H9 (cell line): ENCODE results near the gene SLCO4A1. TPM values are rescaled to one million over a fixed set of nuclear protein-coding genes. Genes with fewer than 3 reads are reported as not detected.

ENCODE experiments used
- DNase-seq: peaks from one replicate; pipeline ENCODE4 v3.0.0-alpha.2; 2017
- H2AFZ ChIP-seq: one replicate; pipeline ENCODE4 v1.6.1; 2013; ENCODE audit warnings: mild to moderate bottlenecking, low read length, control low read depth, moderate library complexity
- H2AK5ac ChIP-seq: 2 replicates; pipeline ENCODE4 v1.6.1; 2013; ENCODE audit warnings: low read length, control low read depth, mixed read lengths; ENCODE audit not compliant: insufficient read length
- H2BK120ac ChIP-seq: one replicate; pipeline ENCODE4 v1.6.1; 2013; ENCODE audit warnings: low read depth, mild to moderate bottlenecking, low read length, control low read depth, inconsistent platforms; ENCODE audit not compliant: poor library complexity, severe bottlenecking
- H2BK12ac ChIP-seq: 2 replicates; pipeline ENCODE4 v1.6.1; 2013; ENCODE audit warnings: low read length, control low read depth, mixed read lengths, low read depth; ENCODE audit not compliant: insufficient read length
- H2BK15ac ChIP-seq: 2 replicates; pipeline ENCODE4 v1.6.1; 2013; ENCODE audit warnings: low read depth, low read length, control low read depth
- H2BK20ac ChIP-seq: one replicate; pipeline ENCODE4 v1.6.1; 2013; ENCODE audit warnings: low read depth, mild to moderate bottlenecking, low read length, control low read depth, inconsistent platforms; ENCODE audit not compliant: poor library complexity, severe bottlenecking
- H2BK5ac ChIP-seq: 2 replicates; pipeline ENCODE4 v1.6.1; 2013; ENCODE audit warnings: low read length, control low read depth, mixed read lengths; ENCODE audit not compliant: insufficient read length
- H3K14ac ChIP-seq: 2 replicates; pipeline ENCODE4 v1.6.1; 2013; ENCODE audit warnings: low read length, control low read depth; ENCODE audit not compliant: insufficient read depth
- H3K18ac ChIP-seq: 2 replicates; pipeline ENCODE4 v1.6.1; 2013; ENCODE audit warnings: low read depth, mild to moderate bottlenecking, mixed read lengths, low read length, control low read depth; ENCODE audit not compliant: insufficient read length
- H3K23ac ChIP-seq: 2 replicates; pipeline ENCODE4 v1.6.1; 2013; ENCODE audit warnings: low read length, control low read depth, mixed read lengths, low read depth; ENCODE audit not compliant: insufficient read length
- H3K23me2 ChIP-seq: 2 replicates; pipeline ENCODE4 v1.6.1; 2013; ENCODE audit warnings: low read depth, mild to moderate bottlenecking, mixed read lengths, low read length, control low read depth; ENCODE audit not compliant: insufficient read length, poor library complexity, severe bottlenecking
- H3K27ac ChIP-seq: 2 replicates; pipeline ENCODE4 v1.5.1; 2013; ENCODE audit warnings: low read length, control low read depth, mixed read lengths, low read depth; ENCODE audit not compliant: insufficient read length
- H3K27me3 ChIP-seq: 2 replicates; pipeline ENCODE4 v1.6.1; 2013; ENCODE audit warnings: low read length, control low read depth, inconsistent platforms; ENCODE audit not compliant: insufficient read depth
- H3K4ac ChIP-seq: 2 replicates; pipeline ENCODE4 v1.6.1; 2013; ENCODE audit warnings: low read depth, mild to moderate bottlenecking, control low read depth, inconsistent platforms, low read length, moderate library complexity
- H3K4me1 ChIP-seq: 2 replicates; pipeline ENCODE4 v1.6.1; 2013; ENCODE audit warnings: low read length, control low read depth, inconsistent platforms; ENCODE audit not compliant: insufficient read depth
- H3K4me2 ChIP-seq: 2 replicates; pipeline ENCODE4 v1.6.1; 2013; ENCODE audit warnings: low read length, control low read depth, mixed read lengths; ENCODE audit not compliant: insufficient read length, insufficient read depth
- H3K56ac ChIP-seq: 2 replicates; pipeline ENCODE4 v1.6.1; 2013; ENCODE audit warnings: low read depth, mild to moderate bottlenecking, mixed read lengths, low read length, control low read depth; ENCODE audit not compliant: insufficient read length
- H3K79me1 ChIP-seq: 2 replicates; pipeline ENCODE4 v1.6.1; 2013; ENCODE audit warnings: low read depth, mild to moderate bottlenecking, moderate library complexity, low read length, control low read depth, inconsistent platforms; ENCODE audit not compliant: insufficient read depth, poor library complexity, severe bottlenecking
- H3K79me2 ChIP-seq: 2 replicates; pipeline ENCODE4 v1.6.1; 2013; ENCODE audit warnings: low read length, control low read depth, inconsistent platforms; ENCODE audit not compliant: insufficient read depth
- H3K9ac ChIP-seq: 2 replicates; pipeline ENCODE4 v1.6.1; 2013; ENCODE audit warnings: low read length, control low read depth, mixed read lengths; ENCODE audit not compliant: insufficient read length; ENCODE audit errors: extremely low read depth
- H3K9me3 ChIP-seq: one replicate; pipeline ENCODE4 v1.6.1; 2013; ENCODE audit warnings: low read depth, low read length, inconsistent platforms; ENCODE audit not compliant: control insufficient read depth
- H3T11ph ChIP-seq: one replicate; pipeline ENCODE4 v1.6.1; 2013; ENCODE audit warnings: mild to moderate bottlenecking, low read length, control low read depth, inconsistent platforms
- H4K20me1 ChIP-seq: one replicate; pipeline ENCODE4 v1.6.1; 2013; ENCODE audit not compliant: control insufficient read depth, insufficient read length, insufficient read depth
- H4K5ac ChIP-seq: 2 replicates; pipeline ENCODE4 v1.6.1; 2013; ENCODE audit warnings: low read depth, mild to moderate bottlenecking, mixed read lengths, low read length, control low read depth; ENCODE audit not compliant: insufficient read length
- H4K8ac ChIP-seq: replicated peaks from 2 replicates; pipeline ENCODE4 v1.6.1; 2013; ENCODE audit warnings: low read length, control low read depth, mixed read lengths, low read depth; ENCODE audit not compliant: insufficient read length
- H4K91ac ChIP-seq: 2 replicates; pipeline ENCODE4 v1.6.1; 2013; ENCODE audit warnings: low read depth, mild to moderate bottlenecking, moderate library complexity, mixed read lengths, low read length, control low read depth; ENCODE audit not compliant: insufficient read length
- H3K27ac Mint-ChIP-seq, 3 experiments: 2 replicates in 2 of 3; 3 replicates in 1 of 3; pipeline ENCODE4 v1.8.0; 2020 to 2021; ENCODE audit warnings: mixed read lengths in 3 of 3, mild to moderate bottlenecking in 1 of 3, moderate library complexity in 1 of 3
- H3K27me3 Mint-ChIP-seq: 2 replicates; pipeline ENCODE4 v1.8.0; 2021; ENCODE audit warnings: low read depth, mild to moderate bottlenecking, moderate library complexity, mixed read lengths
- H3K36me3 Mint-ChIP-seq, 3 experiments: 2 replicates in 2 of 3; 3 replicates in 1 of 3; pipeline ENCODE4 v1.8.0; 2020 to 2021; ENCODE audit warnings: low read depth in 3 of 3, mixed read lengths in 3 of 3; ENCODE audit not compliant: insufficient read depth in 1 of 3
- H3K4me1 Mint-ChIP-seq, 2 experiments: 2 replicates each; pipeline ENCODE4 v1.8.0; 2020; ENCODE audit warnings: mixed read lengths in 2 of 2
- H3K4me3 Mint-ChIP-seq, 2 experiments: 2 replicates in 1 of 2; 3 replicates in 1 of 2; pipeline ENCODE4 v1.8.0; 2020 to 2021; ENCODE audit warnings: mild to moderate bottlenecking in 2 of 2, mixed read lengths in 2 of 2, moderate library complexity in 1 of 2
- H3K9me3 Mint-ChIP-seq, 2 experiments: 2 replicates in 1 of 2; 3 replicates in 1 of 2; pipeline ENCODE4 v1.8.0; 2020; ENCODE audit warnings: mild to moderate bottlenecking in 2 of 2, mixed read lengths in 2 of 2, moderate library complexity in 1 of 2
- WGBS: extraction: QIAGEN DNeasy Blood & Tissue Kit; methylation state at CpG from one replicate; pipeline ENCODE4 v1.1.7; 2013; ENCODE audit warnings: missing lambda C conversion rate, low lambda C conversion rate, mixed read lengths; ENCODE audit not compliant: insufficient read length; ENCODE audit errors: extremely low coverage; 5-methylcytosine and 5-hydroxymethylcytosine counted together
- total RNA-seq: library from RNA; stranded (reverse); gene quantifications from 2 replicates; pipeline ENCODE4 v1.2.1, GENCODE V29; 2021
- TF ChIP-seq, protein P1 (sequence below): fragments of 200-600 bp; sonication (generic); conservative IDR thresholded peaks from 3 replicates; pipeline ENCODE4 v1.8.0; 2021; ENCODE audit warnings: antibody characterized with exemption, mild to moderate bottlenecking

The SLCO4A1 gene
- total RNA-seq, 1 experiment from 2014 or later, result 9.4 TPM

DNA sequence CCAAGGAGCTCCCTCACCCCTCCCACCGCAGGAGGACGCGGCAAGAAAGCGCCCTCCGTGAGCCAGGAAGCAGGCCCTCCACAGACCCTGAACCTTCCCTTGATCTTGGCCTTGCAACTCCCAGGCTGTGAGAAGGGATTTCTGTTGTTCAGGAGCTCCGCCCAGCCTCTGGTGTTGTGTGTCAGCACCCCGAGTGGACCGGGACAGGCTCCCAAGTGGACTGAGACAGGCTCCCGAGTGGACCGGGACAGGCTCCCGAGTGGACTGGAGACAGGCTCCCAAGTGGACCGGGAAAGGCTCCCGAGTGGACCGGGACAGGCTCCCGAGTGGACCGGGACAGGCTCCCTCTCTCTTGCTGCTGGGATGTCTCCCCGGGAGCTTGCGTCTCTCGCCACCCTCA lies 57.0 kb downstream of the SLCO4A1 start:
- Histone ChIP-seq H3K4me2 (no peak overlapping the region), H4K8ac (no peak overlapping the region), H3K27ac (no peak overlapping the region), H3K4ac (no peak overlapping the region), H3K79me2 (no peaks in the 10 kb centered on the region), H3T11ph (no peak overlapping the region), H2AK5ac (no peak overlapping the region), H3K23me2 (no peaks in the 10 kb centered on the region), H4K20me1 (no peaks in the 10 kb centered on the region), H3K9ac (no peak overlapping the region), H2BK5ac (no peak overlapping the region), H2BK120ac (no peak overlapping the region), H2BK12ac (no peak overlapping the region), H2BK15ac (no peak overlapping the region), H3K23ac (no peak overlapping the region), H4K5ac (no peak overlapping the region), H3K9me3 (no peaks in the 10 kb centered on the region), H3K79me1 (no peaks in the 10 kb centered on the region), H3K4me1 (no peaks in the 10 kb centered on the region), H3K27me3 (no peaks in the 10 kb centered on the region; the same call in 1 of the 2 replicates), H3K56ac (no peak overlapping the region), H4K91ac (no peak overlapping the region), H2AFZ (no peak overlapping the region), H2BK20ac (no peak overlapping the region), H3K14ac (0 out of 2 replicates have a peak overlapping the region, but pooled peaks have one; percentile 23), H3K18ac (no peak overlapping the region)
- WGBS, result no CpG with 5 or more reads among the region's 19 CpGs
- TF ChIP-seq, protein P1, sequence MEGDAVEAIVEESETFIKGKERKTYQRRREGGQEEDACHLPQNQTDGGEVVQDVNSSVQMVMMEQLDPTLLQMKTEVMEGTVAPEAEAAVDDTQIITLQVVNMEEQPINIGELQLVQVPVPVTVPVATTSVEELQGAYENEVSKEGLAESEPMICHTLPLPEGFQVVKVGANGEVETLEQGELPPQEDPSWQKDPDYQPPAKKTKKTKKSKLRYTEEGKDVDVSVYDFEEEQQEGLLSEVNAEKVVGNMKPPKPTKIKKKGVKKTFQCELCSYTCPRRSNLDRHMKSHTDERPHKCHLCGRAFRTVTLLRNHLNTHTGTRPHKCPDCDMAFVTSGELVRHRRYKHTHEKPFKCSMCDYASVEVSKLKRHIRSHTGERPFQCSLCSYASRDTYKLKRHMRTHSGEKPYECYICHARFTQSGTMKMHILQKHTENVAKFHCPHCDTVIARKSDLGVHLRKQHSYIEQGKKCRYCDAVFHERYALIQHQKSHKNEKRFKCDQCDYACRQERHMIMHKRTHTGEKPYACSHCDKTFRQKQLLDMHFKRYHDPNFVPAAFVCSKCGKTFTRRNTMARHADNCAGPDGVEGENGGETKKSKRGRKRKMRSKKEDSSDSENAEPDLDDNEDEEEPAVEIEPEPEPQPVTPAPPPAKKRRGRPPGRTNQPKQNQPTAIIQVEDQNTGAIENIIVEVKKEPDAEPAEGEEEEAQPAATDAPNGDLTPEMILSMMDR, result no peak
- H3K9me3 Mint-ChIP-seq, result no peaks in the 10 kb centered on the region; a peak in 1 of 5 replicates
- no peak overlapping the region for H3K27ac Mint-ChIP-seq
- peaks cover 16% of the 10 kb centered on the region for H3K27me3 Mint-ChIP-seq
- H3K4me3 Mint-ChIP-seq, result no peak overlapping the region
- no peak for DNase-seq
- H3K36me3 Mint-ChIP-seq, result no peaks in the 10 kb centered on the region
- H3K4me1 Mint-ChIP-seq, result 0 out of 4 replicates have a peak, but pooled peaks cover 0 to 2% of the 10 kb centered on the region in 2 experiments
